ENCODE data around the gene AGGF1.
"Not testable (repeated sequence)": the region's sequence is repeated elsewhere in the genome, so short reads cannot be mapped to it uniquely, and the experiment has no call there.

AGGF1 gene

GRCh38 chr5:77086368-77086688 is 56.1 kb downstream of the AGGF1 start:
- DNase-seq (ENCODE audit: low read depth in 3 of 3): no peak

- peak in 2 of 3 experiments; percentile 16 to 25 for DNase-seq (ENCODE audit: low read depth in 3 of 3)
These were observed 56.7 kb downstream of the AGGF1 start, which contains the start of gene ZBED3 for GRCh38 chr5:77086689-77087483. ZBED3 (minus strand) TSS chr5:77087285; CDS start chr5:77077878, 9,407 bp downstream.

- DNase-seq (ENCODE audit: low read depth in 3 of 3): no peak
These were observed 57.5 kb downstream of the AGGF1 start for GRCh38 chr5:77087484-77088261.

- DNase-seq (ENCODE audit: low read depth in 3 of 3): no peak
These were observed 65.0 kb downstream of the AGGF1 start for GRCh38 chr5:77095189-77095588.

GRCh38 chr5:77101298-77101697 is 71.1 kb downstream of the AGGF1 start:
- DNase-seq (ENCODE audit: low read depth in 3 of 3): no peak

- no peak for DNase-seq (ENCODE audit: low read depth in 3 of 3)
These were observed 72.3 kb downstream of the AGGF1 start for GRCh38 chr5:77102549-77102948.

- no peak for DNase-seq (ENCODE audit: low read depth in 3 of 3)
These were observed 73.3 kb downstream of the AGGF1 start for GRCh38 chr5:77103457-77103856.

GRCh38 chr5:77104813-77105212 is 74.6 kb downstream of the AGGF1 start:
- DNase-seq (ENCODE audit: low read depth in 3 of 3): no peak

- not testable (repeated sequence) for DNase-seq (ENCODE audit: low read depth in 3 of 3)
These were observed 76.8 kb downstream of the AGGF1 start for GRCh38 chr5:77107035-77107434.
